ENCODE data around the gene CEP170. TPM values are rescaled to one million over a fixed set of nuclear protein-coding genes. Genes with fewer than 3 reads are reported as not detected.

Gene CEP170
- total RNA-seq, 1 donor from 2014 or later = 39.3 TPM

DNA sequence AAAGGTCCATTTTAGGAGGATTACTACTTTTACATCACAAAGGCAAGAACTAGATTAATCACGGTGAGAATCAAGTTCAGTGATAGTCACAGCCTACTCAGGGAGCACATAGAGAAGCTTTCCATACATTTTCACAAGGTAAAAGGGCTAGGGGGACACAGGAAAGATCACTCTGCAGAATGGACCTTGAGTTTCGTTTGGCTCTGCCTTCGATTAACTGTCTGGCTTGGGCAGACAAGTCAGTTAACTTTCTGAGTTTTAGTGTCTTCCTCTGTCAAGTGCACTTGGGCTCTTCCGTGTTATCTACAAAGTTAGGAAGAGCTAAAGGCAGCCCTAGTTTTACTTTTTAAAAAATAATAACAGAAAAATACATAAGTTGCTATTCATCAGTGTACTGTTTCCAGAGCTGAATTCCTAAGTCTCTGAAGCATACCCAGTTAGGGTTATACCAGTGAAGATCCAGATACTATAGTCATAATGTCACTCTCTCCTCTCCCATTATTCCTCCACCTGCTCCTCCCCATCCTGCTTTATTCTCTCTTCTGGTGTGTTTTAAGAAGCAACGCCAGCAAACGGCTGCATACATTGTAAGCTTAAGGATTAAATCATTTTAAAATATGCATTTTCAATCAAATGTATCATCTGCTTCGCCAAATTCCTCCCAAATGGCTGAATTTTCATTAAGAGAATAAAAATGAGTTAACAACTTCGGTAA is 1.7 kb downstream of the CEP170 start:
- Histone ChIP-seq H3K4me3 (peak overlapping the region; percentile 51 to 83), H3K9me3 (no peaks in the 10 kb centered on the region), H3K4me1 (peaks cover 49% of the 10 kb centered on the region)

DNA sequence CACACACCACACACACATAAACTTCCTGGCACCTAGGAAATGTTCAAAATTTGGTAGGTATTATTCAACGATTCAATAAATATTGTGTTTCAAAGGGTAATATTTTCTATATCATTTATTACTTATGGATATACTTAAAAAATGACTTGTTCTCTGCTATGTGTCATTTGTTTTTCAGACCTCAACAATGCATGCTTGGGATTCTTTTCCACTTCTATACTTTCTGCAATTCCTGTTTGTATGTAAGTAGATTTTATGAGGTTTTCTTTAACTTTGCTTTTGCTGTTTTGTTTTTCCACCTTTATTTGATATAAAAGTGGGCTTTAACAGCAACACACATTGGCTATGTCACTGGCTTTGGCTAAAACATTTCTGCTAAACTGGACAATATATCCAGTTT is 3.5 kb downstream of the CEP170 start:
- Histone ChIP-seq H3K27me3 (no peaks in the 10 kb centered on the region), H3K4me1 (peaks cover 38% of the 10 kb centered on the region)

More for the DNA sequence above, 1.7 kb downstream of the CEP170 start:
- TF ChIP-seq POLR2AphosphoS5 (IDR thresholded peaks at IDR 0.05; ENCODE audit: insufficient read depth in 1 of 2, low read depth in 1 of 2) = no peak
- no peak for TF ChIP-seq POLR2A (IDR thresholded peaks at IDR 0.05)
- TF ChIP-seq, protein P1, sequence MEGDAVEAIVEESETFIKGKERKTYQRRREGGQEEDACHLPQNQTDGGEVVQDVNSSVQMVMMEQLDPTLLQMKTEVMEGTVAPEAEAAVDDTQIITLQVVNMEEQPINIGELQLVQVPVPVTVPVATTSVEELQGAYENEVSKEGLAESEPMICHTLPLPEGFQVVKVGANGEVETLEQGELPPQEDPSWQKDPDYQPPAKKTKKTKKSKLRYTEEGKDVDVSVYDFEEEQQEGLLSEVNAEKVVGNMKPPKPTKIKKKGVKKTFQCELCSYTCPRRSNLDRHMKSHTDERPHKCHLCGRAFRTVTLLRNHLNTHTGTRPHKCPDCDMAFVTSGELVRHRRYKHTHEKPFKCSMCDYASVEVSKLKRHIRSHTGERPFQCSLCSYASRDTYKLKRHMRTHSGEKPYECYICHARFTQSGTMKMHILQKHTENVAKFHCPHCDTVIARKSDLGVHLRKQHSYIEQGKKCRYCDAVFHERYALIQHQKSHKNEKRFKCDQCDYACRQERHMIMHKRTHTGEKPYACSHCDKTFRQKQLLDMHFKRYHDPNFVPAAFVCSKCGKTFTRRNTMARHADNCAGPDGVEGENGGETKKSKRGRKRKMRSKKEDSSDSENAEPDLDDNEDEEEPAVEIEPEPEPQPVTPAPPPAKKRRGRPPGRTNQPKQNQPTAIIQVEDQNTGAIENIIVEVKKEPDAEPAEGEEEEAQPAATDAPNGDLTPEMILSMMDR (IDR thresholded peaks at IDR 0.05) = no peak
- Histone ChIP-seq H3K27me3 (no peaks in the 10 kb centered on the region), H3K36me3 (no peaks in the 10 kb centered on the region), H3K27ac (peak overlapping the region; percentile 90)
- no peak for DNase-seq (ENCODE audit: extremely low spot score in 2 of 2)
- intact Hi-C loops (cut with DNase I) = no loop called here

DNA sequence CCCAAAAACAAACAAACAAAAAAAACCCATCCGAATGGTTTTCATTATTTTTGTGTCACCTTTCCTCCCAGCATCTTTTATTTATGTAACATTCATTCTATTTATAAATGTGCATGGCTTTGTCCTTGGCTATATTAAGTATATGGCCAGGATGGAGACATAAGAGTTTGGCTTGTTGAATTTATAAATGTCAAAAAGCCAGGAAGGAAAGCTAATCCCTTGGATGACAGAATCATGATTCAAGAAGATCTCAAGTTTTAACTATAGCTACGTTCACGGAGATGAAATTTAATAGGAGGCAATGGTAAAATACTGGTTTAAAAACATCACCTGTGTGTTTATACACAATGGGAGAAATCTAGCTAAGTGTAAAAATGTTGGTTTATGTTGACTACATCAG is 5.0 kb downstream of the CEP170 start:
- no peaks in the 10 kb centered on the region for H3K27me3 ChIP-seq
- DNase-seq (ENCODE audit: extremely low spot score in 2 of 2) = no peak
- intact Hi-C loops (cut with DNase I) = no loop called here

More for the DNA sequence above, 3.5 kb downstream of the CEP170 start:
- H3K9me3 ChIP-seq = no peaks in the 10 kb centered on the region
- intact Hi-C loops (cut with DNase I) = no loop called here
- no peak for TF ChIP-seq POLR2A (IDR thresholded peaks at IDR 0.05)
- TF ChIP-seq POLR2AphosphoS5 (IDR thresholded peaks at IDR 0.05; ENCODE audit: insufficient read depth in 1 of 2, low read depth in 1 of 2) = no peak
- TF ChIP-seq, protein P1 (IDR thresholded peaks at IDR 0.05) = no peak
- H3K27ac ChIP-seq = no peak overlapping the region
- H3K4me3 ChIP-seq = no peak overlapping the region
- no peaks in the 10 kb centered on the region for H3K36me3 ChIP-seq
- DNase-seq (ENCODE audit: extremely low spot score in 2 of 2) = no peak

DNA sequence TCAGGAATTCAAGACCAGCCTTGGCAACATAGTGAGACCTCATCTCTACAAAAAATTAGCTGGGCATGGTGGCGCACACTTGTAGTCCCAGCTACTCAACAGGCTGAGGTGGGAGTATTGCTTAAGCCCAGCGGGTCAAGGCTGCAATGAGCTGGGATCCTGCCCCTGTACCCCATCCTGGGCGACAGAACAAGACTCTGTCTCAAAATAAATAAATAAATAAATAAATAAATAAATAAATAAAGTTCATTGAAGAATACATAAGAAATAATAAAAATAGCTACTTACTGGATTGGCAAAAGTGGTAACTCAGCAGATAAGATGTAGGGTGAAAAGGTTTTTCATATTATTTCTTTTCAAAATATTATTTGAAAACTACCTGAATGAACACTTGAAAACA is 5.9 kb downstream of the CEP170 start:
- Histone ChIP-seq H3K4me3 (no peak overlapping the region), H3K4me1 (peaks cover 33% of the 10 kb centered on the region), H3K36me3 (no peaks in the 10 kb centered on the region), H3K27me3 (no peaks in the 10 kb centered on the region), H3K27ac (no peak overlapping the region), H3K9me3 (no peaks in the 10 kb centered on the region)
- DNase-seq (ENCODE audit: extremely low spot score in 2 of 2) = no peak
- TF ChIP-seq POLR2AphosphoS5 (IDR thresholded peaks at IDR 0.05; ENCODE audit: insufficient read depth in 1 of 2, low read depth in 1 of 2) (no peak), POLR2A (IDR thresholded peaks at IDR 0.05) (no peak)
- TF ChIP-seq, protein P1 (IDR thresholded peaks at IDR 0.05) = no peak
- intact Hi-C loops (cut with DNase I) = no loop called here

More for the DNA sequence above, 5.0 kb downstream of the CEP170 start:
- H3K27ac ChIP-seq = no peak overlapping the region
- H3K9me3 ChIP-seq = no peaks in the 10 kb centered on the region
- TF ChIP-seq POLR2AphosphoS5 (IDR thresholded peaks at IDR 0.05; ENCODE audit: insufficient read depth in 1 of 2, low read depth in 1 of 2) = no peak
- no peak overlapping the region for H3K4me3 ChIP-seq
- no peaks in the 10 kb centered on the region for H3K36me3 ChIP-seq
- H3K4me1 ChIP-seq = peaks cover 33% of the 10 kb centered on the region

DNA sequence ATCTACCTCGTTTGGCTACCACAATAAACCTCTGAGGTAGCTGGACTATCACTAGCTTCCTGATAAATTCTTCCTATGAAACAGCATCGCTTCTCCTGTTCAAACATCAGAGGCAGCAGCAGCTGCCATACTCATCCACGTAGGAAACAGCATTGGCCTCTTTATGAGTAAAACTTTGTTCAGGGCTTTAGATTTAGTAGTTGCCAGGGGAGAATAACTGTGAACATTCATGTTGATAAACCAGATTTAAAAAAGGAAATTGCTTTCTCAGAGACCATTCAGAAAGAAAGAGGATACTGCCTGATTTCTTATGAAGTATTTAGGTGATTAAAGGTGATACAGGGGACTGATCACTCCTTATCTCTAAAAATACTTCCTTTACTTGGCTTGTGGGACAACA is 7.2 kb downstream of the CEP170 start:
- no peak for DNase-seq (ENCODE audit: extremely low spot score in 2 of 2)
- Histone ChIP-seq H3K27ac (no peak overlapping the region), H3K4me1 (peaks cover 29% of the 10 kb centered on the region)

More for the DNA sequence above, 7.2 kb downstream of the CEP170 start:
- H3K36me3 ChIP-seq = no peaks in the 10 kb centered on the region
- H3K4me3 ChIP-seq = no peak overlapping the region
- intact Hi-C loops (cut with DNase I) = no loop called here
- TF ChIP-seq, protein P1 (IDR thresholded peaks at IDR 0.05) = no peak
- no peak for TF ChIP-seq POLR2AphosphoS5 (IDR thresholded peaks at IDR 0.05; ENCODE audit: insufficient read depth in 1 of 2, low read depth in 1 of 2)
- no peak for TF ChIP-seq POLR2A (IDR thresholded peaks at IDR 0.05)
- H3K27me3 ChIP-seq = no peaks in the 10 kb centered on the region
- no peaks in the 10 kb centered on the region for H3K9me3 ChIP-seq
